Upper lobe of right lung (tissue), 1 donor: Measurements from ENCODE around the gene ZCCHC8. TPM values are rescaled to one million over a fixed set of nuclear protein-coding genes. Genes with fewer than 3 reads are reported as not detected.
"Not testable (repeated sequence)": the region's sequence is repeated elsewhere in the genome, so short reads cannot be mapped to it uniquely, and the experiment has no call there.

Experiments
- ATAC-seq: fragments of 200-7000 bp; cut with Tn5 transposase; one replicate; pipeline ENCODE4 v1.9.1; 2020; ENCODE audit warnings: mild to moderate bottlenecking, moderate library complexity
- DNase-seq: peaks from one replicate; pipeline ENCODE4 v3.0.0-alpha.2; 2020
- H3K27ac ChIP-seq: fragments of 200-600 bp; one replicate; pipeline ENCODE4 v1.8.0; 2022
- H3K27me3 ChIP-seq: fragments of 200-600 bp; one replicate; pipeline ENCODE4 v1.8.0; 2022; ENCODE audit warnings: mild to moderate bottlenecking
- H3K36me3 ChIP-seq: fragments of 200-600 bp; one replicate; pipeline ENCODE4 v1.8.0; 2022
- H3K4me1 ChIP-seq: fragments of 200-600 bp; one replicate; pipeline ENCODE4 v1.8.0; 2022
- H3K4me3 ChIP-seq: fragments of 200-600 bp; one replicate; pipeline ENCODE4 v1.8.0; 2022; ENCODE audit warnings: mild to moderate bottlenecking
- H3K9me3 ChIP-seq: fragments of 200-600 bp; one replicate; pipeline ENCODE4 v1.8.0; 2022
- CTCF ChIP-seq: fragments of 200-600 bp; IDR thresholded peaks from one replicate; pipeline ENCODE4 v1.8.0; 2022; ENCODE audit warnings: antibody characterized with exemption
- intact Hi-C: fragments of 100-400 bp; cut with DNase I; formaldehyde crosslinking; loops from one replicate; pipeline ENCODE4 v1.11.0; 2022
- total RNA-seq: library from RNA; stranded (reverse); fragmentation: NEBNext Ultra II Directional; extraction: Animal tissue kit (Norgen Biotek cat#: 25700); gene quantifications from one replicate; pipeline ENCODE4 v1.2.1, GENCODE V29; 2021
- donor health status: DM: no; HTN: yes; CAD: no; lungs with severe emphysema.

The ZCCHC8 gene
- total RNA-seq, 1 donor from 2014 or later = 21.2 TPM

- peak overlapping the region; percentile 92 for H3K27ac ChIP-seq
- H3K4me3 ChIP-seq = peak overlapping the region; percentile 57
- ATAC-seq (no peak), DNase-seq (no peak)
- intact Hi-C loops = no loop called here
- H3K36me3 ChIP-seq = peaks cover 51% of the 10 kb centered on the region
- TF ChIP-seq CTCF = no peak
- H3K9me3 ChIP-seq = no peaks in the 10 kb centered on the region
- H3K4me1 ChIP-seq = peaks cover 23% of the 10 kb centered on the region
- H3K27me3 ChIP-seq = no peaks in the 10 kb centered on the region
Measured at GRCh38 chr12:122501489-122501989, 807 bp upstream of the ZCCHC8 start.

GRCh38 chr12:122499991-122500684, 594 bp downstream of the ZCCHC8 start:
- intact Hi-C loops = no loop called here
- ATAC-seq (peak; percentile 57), DNase-seq (peak; percentile 76)
- H3K36me3 ChIP-seq = peaks cover 51% of the 10 kb centered on the region
- H3K4me1 ChIP-seq = peaks cover 23% of the 10 kb centered on the region
- peak overlapping the region; percentile 92 for H3K27ac ChIP-seq
- no peaks in the 10 kb centered on the region for H3K27me3 ChIP-seq
- TF ChIP-seq CTCF = no peak
- H3K9me3 ChIP-seq = no peaks in the 10 kb centered on the region
- peak overlapping the region; percentile 57 for H3K4me3 ChIP-seq

GRCh38 chr12:122495258-122495657, 5.5 kb downstream of the ZCCHC8 start:
- no peak overlapping the region for H3K4me3 ChIP-seq
- H3K9me3 ChIP-seq = no peaks in the 10 kb centered on the region
- no peaks in the 10 kb centered on the region for H3K27me3 ChIP-seq
- peaks cover 69% of the 10 kb centered on the region for H3K36me3 ChIP-seq
- ATAC-seq = no peak
- peaks cover 20% of the 10 kb centered on the region for H3K4me1 ChIP-seq
- TF ChIP-seq CTCF = no peak
- intact Hi-C loops = no loop called here
- DNase-seq = no peak
- H3K27ac ChIP-seq = no peak overlapping the region

- H3K27ac ChIP-seq, intact Hi-C loops, H3K4me3 ChIP-seq, H3K4me1 ChIP-seq, DNase-seq, ATAC-seq, H3K9me3 ChIP-seq, H3K27me3 ChIP-seq: not testable (repeated sequence)
- H3K36me3 ChIP-seq = peaks cover 90% of the 10 kb centered on the region
Measured at GRCh38 chr12:122493222-122493621, 7.5 kb downstream of the ZCCHC8 start.

- H3K4me3 ChIP-seq = no peak overlapping the region
- H3K36me3 ChIP-seq = peaks cover 96% of the 10 kb centered on the region
- no peaks in the 10 kb centered on the region for H3K27me3 ChIP-seq
- DNase-seq = no peak
- H3K27ac ChIP-seq = no peak overlapping the region
- H3K4me1 ChIP-seq = no peaks in the 10 kb centered on the region
- H3K9me3 ChIP-seq = no peaks in the 10 kb centered on the region
- intact Hi-C loops = no loop called here
- TF ChIP-seq CTCF = no peak
- ATAC-seq = no peak
Measured at GRCh38 chr12:122491991-122492390, 8.7 kb downstream of the ZCCHC8 start.

GRCh38 chr12:122489038-122489437, 11.7 kb downstream of the ZCCHC8 start:
- Histone ChIP-seq H3K27me3 (no peaks in the 10 kb centered on the region), H3K4me3 (no peak overlapping the region), H3K27ac (no peak overlapping the region), H3K9me3 (no peaks in the 10 kb centered on the region), H3K4me1 (no peaks in the 10 kb centered on the region), H3K36me3 (peaks cover 94% of the 10 kb centered on the region)
- DNase-seq (no peak), ATAC-seq (no peak)
- no peak for TF ChIP-seq CTCF
- intact Hi-C loops = no loop called here

- H3K4me3 ChIP-seq, intact Hi-C loops, DNase-seq, H3K9me3 ChIP-seq, H3K27ac ChIP-seq, ATAC-seq, H3K27me3 ChIP-seq, H3K4me1 ChIP-seq: not testable (repeated sequence)
- H3K36me3 ChIP-seq = peaks cover 91% of the 10 kb centered on the region
Measured at GRCh38 chr12:122487807-122488206, 12.9 kb downstream of the ZCCHC8 start.
